ENCODE measurements around the gene SLC25A26.
"Not testable (repeated sequence)": the region's sequence is repeated elsewhere in the genome, so short reads cannot be mapped to it uniquely, and the experiment has no call there.

SLC25A26 gene

GRCh38 chr3:66414846-66415245, 194.0 kb downstream of the SLC25A26 start:
- DNase-seq, result no peak

- no peak for DNase-seq
Observed at GRCh38 chr3:66415867-66416428, 195.1 kb downstream of the SLC25A26 start.

GRCh38 chr3:66416556-66417304, 195.9 kb downstream of the SLC25A26 start:
- DNase-seq, result no peak

- DNase-seq, result no peak
Observed at GRCh38 chr3:66418475-66418931, 197.7 kb downstream of the SLC25A26 start.

GRCh38 chr3:66419036-66419435, 198.2 kb downstream of the SLC25A26 start:
- DNase-seq, result no peak

- not testable (repeated sequence) for DNase-seq
Observed at GRCh38 chr3:66421144-66421543, 200.3 kb downstream of the SLC25A26 start.

- not testable (repeated sequence) for DNase-seq
Observed at GRCh38 chr3:66421893-66422292, 201.1 kb downstream of the SLC25A26 start.

- DNase-seq, result no peak
Observed at GRCh38 chr3:66423791-66424190, 203.0 kb downstream of the SLC25A26 start.

GRCh38 chr3:66425032-66425431, 204.2 kb downstream of the SLC25A26 start:
- no peak for DNase-seq

- no peak for DNase-seq
Observed at GRCh38 chr3:66425576-66426114, 204.8 kb downstream of the SLC25A26 start.

GRCh38 chr3:66426135-66426534, 205.3 kb downstream of the SLC25A26 start:
- no peak for DNase-seq

GRCh38 chr3:66427352-66427751, 206.6 kb downstream of the SLC25A26 start:
- DNase-seq, result no peak

- no peak for DNase-seq
Observed at GRCh38 chr3:66427951-66428474, 207.2 kb downstream of the SLC25A26 start.
